ENCODE data around the gene MFAP4. TPM values are rescaled to one million over a fixed set of nuclear protein-coding genes. Genes with fewer than 3 reads are reported as not detected.
A peak's percentile ranks its signal among the peaks of the same experiment; 100 is the strongest.
"Not testable (repeated sequence)": the region's sequence is repeated elsewhere in the genome, so short reads cannot be mapped to it uniquely, and the experiment has no call there.

Gene MFAP4
- total RNA-seq, 1 experiment from 2014 or later = 0.69 TPM

DNA sequence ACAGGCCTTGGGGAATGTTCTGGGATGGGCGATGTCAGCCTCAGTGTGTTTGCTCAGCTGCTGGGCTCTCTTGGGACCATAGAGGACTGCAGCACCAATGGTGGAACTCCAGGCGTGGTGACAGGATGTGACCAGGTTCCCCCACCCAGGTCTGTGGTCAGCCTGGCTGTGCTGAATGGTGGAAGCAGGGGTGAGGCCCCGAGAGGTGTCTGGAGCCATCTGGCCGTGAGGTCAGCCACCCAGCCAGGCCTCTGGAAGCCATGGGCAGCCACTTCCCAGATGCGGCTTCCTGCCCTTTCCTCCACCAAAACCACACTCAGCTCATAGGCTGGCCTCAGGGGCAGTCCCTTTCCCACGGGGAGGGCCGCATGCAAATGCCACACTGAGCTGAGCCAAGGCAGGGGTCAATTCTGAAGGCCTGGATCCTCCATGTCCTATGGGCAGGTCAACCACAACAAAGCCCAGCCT lies 16.5 kb downstream of the MFAP4 start:
- no peak for DNase-seq (ENCODE audit: low read depth)

DNA sequence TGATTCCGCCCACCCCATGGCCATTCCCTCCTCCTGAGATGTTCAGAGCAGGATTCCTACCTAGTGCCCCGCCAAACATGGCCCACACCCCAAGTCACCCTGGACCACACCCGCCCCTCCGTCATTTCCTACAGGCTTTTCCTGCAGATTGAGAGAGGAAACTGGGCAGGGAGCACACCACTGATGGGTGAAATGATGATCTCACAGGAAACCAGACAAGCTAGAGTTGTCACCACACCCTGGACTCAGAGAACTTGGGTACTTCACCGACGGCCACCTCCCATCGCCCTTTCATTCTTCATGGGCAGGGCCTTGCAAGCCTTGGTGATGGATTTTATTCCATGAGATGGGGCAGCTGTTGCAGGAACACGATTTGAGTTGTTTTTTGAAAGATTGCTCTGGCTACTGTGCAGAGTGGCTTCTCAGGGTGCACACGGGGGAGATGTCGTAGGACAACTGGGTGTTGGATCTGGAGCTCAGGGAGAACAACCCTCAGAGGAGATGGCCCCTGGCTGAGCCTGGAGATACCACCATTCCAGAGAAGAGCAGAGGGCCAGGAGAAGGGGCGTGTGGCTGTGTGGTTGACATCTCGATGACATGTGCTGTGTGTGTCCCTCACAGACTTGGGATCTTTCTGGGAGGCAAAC lies 17.0 kb downstream of the MFAP4 start:
- no peak for DNase-seq (ENCODE audit: low read depth)

DNA sequence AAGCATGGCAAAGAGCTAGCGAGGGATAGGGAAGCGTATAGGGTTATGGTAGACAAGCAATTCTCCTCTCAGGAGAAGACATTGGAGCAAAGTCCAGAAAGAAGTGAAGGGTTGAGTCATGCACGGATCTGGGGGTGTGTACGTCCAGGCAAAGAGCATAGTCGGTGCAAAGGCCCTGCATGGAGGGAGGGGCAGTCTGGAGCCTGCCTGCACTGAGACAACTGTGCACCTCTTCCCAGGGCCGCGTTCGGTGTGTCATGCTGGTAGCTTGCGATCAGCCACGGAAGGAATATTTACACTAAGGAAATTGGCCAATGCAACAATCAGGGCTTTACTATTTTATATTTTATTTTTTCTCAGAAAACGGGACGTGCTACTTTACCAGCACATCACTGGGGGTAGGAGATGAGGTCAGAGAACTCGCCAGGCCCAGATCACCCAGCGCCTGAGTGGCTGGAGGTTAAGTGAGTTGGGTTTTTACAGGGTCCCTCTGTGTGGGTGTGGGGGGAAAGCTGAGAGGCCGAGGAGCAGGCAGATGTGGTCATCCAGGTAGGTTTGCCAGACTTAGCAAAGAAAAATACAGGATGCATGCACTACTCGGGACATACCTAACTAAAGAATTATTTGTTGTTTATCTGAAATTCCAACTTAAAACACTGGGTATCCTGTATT lies 17.7 kb downstream of the MFAP4 start:
- DNase-seq (ENCODE audit: low read depth) = no peak

DNA sequence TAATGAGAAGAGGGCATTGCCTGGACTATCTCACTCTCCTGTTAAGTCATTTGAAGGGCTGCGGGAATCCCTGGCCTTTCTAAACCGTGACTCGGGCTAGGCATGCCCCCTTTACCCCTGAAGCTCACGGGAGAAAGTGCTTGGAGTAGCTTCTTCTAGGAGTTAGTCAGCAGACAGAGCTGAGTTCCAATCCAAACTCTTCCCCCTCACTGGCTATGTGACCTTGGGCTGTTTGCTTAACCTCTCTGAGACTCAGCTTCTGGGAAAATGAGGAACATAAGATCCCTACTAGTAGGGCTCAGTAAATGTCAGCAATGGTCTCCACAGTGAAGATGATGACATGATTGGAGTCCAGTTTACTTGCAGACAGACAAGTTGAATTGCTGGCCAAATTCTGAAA lies 18.8 kb downstream of the MFAP4 start:
- DNase-seq (ENCODE audit: low read depth) = no peak

DNA sequence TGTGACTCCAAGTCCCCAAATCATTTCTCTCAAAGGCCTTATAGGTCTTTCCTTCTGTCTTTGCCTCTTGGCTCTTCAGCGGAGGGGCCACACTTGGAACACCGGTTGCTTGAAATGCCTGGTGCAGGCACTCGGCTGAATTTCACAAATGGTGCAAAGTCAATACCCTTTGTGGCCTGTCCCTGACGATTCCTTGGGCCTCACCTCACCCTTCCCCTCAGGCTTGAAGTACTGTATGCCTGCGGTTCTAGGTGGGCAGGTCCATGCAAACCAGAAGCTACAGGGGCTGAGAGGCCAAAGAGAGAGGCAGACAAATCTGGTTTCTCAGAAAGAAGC lies 20.4 kb downstream of the MFAP4 start:
- DNase-seq (ENCODE audit: low read depth) = no peak

DNA sequence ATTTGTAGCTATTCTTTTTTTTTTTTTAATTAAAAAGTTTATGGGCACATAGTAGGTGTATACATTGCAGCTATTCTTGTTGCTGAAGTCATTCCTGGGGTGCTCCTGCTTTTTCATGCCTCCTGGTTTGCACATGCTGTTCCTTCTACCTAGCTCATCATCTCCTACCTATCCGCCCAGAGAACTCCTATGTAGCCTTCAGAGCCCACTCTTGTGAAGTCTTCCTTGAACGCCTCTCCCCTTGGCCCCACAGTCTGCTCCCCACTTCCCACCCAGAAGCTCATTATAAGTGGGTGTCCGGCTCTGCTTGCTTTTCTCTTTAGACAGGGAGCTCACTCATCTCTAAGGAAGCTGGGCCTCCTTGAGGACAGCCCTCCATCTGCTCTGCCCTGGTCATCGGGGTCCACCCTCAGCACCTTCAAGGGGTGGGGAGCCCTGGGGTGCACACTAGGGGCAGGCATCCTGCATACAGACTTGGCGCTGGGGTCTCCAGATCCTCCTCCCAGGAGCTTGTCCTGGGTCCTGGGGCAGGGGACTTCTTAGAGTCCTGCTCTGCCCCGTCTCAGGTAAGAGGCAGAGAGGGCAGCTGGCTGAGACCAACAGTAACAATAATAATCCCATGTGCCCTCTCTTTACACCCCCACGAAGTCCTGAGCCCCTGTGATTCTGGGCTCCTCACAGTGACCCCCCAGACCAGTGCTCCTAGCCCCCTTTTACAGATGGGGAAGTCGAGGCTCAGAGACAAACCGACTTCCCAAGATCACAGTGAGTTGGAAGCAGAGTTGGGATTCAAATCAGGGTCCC lies 21.0 kb downstream of the MFAP4 start:
- DNase-seq (ENCODE audit: low read depth) = no peak

DNA sequence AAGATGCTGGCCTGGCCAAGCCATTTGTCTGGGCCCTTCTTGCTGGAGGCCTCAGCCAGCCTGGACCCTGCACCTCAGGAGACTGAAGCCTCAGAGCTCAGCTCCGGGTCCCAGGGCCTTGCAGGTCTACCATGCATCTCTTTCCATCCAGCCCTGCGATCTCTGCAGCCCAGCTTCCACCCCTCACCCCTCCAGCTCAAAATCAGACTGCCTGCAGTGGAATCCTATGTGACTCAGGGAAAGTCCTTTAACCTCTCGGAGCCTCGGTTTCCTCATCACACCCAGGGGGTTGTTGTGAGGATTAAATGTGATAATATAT lies 21.5 kb downstream of the MFAP4 start:
- no peak for DNase-seq (ENCODE audit: low read depth)

DNA sequence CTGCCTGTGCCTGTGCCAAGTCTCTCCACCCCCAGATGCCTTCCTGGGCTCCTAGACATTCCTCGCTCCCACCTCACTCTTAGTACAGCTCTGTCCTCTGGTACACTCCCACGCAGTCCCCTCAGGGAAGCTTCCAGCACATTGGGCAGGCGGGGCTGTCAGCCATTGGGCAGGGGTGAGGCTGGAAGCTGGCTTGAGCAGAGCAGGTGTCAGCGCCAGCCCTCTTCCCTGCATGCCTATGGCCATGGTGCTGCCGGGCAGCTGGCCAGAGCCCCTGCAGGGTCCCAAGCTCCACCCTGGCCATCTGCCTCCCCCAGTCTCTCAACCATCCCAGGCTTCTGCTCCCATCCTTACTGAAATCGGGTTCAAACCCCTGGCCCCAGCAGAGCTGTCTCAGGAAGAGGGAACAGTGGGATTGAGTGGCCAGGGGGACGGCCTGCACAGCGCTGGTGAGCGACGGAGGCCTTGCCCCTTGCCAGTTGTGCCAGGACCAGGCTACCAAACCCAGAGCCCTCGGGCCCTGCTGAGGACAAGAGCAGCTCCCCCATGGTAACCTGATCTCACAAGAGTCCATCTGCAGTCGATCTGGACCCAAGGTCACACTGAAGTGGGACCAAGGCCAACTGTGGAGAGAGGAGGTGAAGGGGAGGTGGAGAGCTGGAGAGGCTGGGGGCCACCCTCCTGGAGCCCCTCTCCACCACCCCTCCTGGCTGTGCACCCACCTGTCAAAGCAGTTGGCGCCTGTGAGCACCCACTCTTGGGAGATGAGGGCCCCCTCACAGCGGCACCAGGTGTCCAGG lies 22.1 kb downstream of the MFAP4 start:
- no peak for DNase-seq (ENCODE audit: low read depth)

DNA sequence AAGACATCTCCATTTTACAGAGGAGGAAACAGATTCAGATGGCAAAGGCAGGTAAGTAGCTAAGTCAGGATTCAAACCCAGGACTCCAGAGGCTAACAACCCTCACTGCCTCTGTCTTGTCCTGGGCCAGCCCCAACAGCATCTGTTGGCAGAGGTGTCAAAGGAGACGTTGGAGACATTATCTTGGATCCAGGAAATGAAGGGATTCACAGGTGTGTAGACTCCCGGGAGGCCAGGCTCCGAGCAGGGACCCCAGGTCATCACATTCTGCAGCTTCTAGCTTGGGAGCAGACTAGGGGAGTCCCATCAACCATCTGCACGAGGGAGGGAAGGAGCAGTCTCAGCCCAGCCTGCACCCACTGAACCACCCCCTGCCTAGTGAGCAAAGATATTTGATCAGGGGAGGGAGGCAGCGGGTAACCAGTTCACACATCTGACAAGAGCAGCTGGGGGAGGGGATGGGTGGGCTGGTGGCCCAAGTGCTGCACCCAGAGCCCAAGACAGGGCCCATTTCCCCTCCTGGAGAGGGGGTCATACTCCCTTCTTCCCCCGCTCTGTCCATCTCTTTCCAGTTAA lies 23.4 kb downstream of the MFAP4 start:
- no peak for DNase-seq (ENCODE audit: low read depth)

DNA sequence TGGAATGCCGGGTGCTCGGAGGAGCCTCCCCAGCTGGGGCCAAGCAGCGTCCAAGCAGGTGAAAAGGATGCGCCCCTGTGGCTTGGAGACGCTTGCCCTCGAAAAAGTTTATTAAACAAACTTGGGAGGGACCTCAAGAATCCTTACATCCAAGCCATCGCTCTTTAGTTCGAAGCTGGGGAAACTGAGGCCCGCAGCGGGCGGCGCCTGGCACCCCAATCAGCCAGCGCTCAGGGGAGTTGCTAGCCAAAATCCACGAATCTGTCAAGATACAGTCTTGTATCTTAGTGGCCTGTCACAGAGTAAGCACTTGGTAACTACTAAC lies 23.9 kb downstream of the MFAP4 start:
- no peak for DNase-seq (ENCODE audit: low read depth)

DNA sequence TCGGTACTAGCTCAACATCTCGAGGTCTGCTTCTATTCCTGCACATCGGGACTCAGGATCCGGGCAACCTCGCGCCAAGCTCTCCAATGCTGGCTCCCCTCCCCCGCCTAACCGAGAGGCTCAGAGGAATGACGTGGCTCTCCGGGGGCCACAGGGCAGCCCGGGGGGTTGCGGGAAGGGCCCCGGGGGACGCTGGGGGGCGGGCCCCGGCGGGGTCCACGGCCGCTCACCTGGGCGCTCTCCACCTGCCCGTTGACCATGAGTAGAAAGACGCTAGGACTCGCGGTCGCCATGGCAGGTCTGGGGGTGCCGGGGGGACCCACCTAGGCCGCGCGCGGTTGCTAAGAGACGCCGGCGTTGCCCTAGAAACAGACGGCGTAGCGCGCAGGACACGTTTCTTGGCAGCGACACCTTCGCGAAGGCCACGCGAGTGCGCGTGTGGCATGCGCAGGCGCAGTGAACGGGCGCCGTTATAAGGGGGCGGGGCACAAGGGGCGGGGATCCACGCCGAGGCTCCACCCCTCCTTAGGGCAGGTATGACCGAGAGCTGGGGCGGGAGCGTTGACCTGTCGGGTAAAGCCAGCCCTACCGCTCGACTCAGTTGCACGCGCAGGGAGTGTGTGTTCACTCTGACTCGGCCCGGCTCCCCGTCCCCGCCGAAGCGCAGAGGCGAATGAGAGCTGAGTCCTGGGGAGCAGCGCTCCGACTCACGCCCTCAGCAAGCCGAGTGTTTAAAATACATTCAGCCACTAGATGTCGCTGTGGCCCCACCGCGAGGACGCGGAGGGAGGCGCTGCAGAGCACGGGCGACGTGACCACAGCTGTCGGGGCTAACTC lies 24.5 kb downstream of the MFAP4 start, which contains the start of gene B9D1:
TSS of gene B9D1 (minus strand) at position 447 of the 837 bp plus-strand sequence. CDS start at position 293, 154 bp downstream.
- DNase-seq (ENCODE audit: low read depth) = peak; percentile 93

DNA sequence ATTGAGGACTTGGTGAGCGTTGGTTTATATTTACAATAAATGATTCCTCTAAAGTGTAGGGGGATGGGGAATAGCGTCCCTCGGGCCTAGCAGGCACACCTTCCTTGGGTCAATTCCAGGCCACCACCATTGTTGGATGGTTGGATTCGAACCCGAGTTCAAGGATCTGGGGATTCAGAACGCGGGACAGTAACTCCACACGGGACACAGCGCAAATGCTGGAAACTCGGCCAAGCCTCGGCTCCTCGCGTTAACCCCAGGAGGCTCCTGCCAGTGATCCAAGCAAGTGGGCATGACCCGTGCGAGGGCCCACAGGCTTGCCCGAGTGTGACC lies 25.1 kb downstream of the MFAP4 start:
- DNase-seq (ENCODE audit: low read depth) = no peak

DNA sequence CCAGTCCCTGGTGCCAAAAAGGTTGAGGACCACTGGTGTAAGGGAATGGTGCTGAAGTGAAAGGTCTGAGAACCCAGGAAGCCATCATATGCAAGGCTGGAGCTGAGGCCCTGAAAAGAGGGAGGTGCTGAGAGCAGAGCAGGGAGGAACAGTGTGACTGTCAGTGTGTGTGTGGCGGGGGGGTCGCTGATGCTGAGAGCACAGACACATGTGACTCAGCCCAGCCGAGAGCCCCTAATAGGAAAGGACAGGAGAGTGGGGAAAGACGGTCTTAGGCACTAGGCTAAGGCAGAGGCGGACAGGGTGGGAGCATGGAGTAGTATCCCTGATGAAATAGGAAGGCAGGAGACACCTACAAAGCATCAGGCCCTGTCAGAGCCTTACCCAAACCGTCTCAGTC lies 25.7 kb downstream of the MFAP4 start:
- no peak for DNase-seq (ENCODE audit: low read depth)

DNA sequence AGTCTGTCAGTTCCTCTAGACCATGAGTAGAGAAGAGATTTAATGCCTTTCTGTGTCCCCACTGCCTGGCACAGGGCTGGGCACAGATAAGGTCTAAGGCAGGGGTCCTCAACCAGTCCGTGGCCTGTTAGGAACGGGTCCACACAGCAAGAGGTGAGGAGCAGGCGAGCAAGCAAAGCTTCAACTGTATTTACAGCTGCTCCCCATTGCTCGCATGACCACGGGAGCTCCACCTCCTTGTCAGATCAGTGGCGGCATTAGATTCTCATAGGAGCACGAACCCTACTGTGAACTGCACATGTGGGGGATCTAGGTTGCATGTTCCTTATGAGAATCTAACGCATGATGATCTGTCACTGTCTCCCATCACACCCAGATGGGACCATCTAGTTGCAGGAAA lies 26.2 kb downstream of the MFAP4 start:
- DNase-seq (ENCODE audit: low read depth) = no peak

DNA sequence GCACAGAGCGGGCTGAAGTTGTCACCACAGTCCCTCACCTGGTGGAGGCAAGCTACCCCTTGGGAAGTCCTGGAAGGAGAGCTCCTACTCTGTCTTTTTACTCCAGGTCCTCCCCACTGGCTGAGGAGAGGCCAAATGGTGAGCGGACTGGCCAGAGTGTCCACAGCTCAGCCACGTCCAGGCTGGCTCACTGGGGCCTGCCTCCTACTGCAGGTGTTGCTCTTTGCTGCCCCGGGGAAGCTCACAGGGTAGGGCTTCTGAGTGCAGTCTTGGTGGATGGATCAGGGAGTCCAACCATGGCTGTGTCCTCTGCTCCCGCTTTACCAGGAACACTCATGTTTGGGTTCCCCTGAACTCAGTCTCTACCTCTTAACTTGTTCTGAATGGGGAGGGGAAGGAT lies 27.1 kb downstream of the MFAP4 start:
- no peak for DNase-seq (ENCODE audit: low read depth)

DNA sequence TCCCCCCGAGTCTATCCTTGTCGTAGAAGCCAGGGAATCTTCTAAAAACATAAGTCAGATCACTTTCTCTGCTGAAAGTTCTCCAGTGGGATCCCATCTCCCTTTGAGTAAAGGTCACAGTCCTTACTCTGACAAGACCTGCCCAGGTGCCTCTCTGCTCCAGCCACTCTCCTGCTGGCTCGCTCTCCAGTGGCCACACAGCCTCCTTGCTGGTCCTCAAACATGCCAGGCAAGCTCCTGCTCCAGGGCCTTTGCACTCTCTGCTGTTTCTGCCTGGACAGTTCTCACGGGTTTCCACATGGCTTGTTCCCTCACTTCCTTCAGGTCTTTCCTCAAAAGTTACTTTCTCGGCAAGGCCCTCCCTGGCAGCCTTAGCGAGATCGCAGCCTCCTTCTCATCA lies 27.8 kb downstream of the MFAP4 start:
- no peak for DNase-seq (ENCODE audit: low read depth)

DNA sequence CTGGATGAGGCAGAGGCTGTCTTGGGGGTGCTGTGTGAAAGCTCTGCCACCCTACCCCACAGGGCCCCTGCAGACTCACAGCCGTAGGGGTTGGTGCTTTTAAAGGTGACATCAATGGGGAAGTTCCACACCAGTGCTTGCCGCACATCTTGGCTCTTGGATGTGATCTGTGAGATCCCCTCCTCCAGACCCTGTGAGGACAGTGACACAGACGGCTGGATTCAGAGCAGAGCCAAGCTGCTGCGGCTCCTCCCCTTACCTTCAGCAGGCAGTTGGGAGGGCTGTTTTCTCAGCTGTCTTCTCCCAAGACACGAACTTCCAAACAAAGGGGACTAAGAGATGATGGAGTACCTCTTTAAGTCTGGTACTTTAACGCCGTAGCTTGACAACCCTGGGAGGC lies 29.2 kb downstream of the MFAP4 start:
- DNase-seq (ENCODE audit: low read depth) = no peak

DNA sequence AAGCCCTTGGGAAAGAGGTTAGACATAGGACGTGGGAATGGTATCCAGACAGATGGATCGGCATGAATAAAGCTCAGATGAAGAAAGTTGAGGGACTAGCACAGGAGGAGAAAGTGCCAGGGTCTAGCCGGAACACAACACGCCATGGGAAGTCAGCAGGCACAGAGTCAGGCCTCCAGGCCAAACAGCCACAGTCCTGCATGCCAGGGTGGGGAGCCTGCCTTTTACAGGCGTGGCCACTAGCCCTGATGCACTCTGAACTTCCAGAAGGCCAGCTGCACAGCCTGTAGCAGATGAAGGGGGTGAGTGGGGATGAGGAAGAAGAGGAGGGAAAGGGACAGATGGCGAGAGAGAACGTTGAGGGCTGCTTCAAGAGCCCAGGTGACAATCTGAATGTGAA lies 29.6 kb downstream of the MFAP4 start:
- no peak for DNase-seq (ENCODE audit: low read depth)

DNA sequence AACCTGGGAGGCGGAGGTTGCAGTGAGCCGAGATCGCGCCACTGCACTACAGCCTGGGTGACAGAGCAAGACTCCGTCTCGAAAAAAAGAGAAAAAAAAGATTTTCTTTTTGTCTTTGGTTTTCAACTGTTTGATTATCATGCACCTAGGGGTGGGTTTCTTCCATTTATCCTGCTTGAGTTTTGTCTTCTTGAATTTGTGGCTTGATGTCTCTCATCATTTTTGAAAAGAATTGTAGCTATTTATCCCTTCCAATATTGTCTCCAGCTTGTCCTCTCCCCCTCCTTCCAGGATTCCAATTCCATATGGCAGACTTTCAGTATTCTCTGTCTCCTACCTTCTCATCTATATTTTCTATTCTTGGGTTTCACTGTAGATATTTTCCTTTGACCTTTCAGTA lies 32.2 kb downstream of the MFAP4 start:
- DNase-seq (ENCODE audit: low read depth) = no peak

DNA sequence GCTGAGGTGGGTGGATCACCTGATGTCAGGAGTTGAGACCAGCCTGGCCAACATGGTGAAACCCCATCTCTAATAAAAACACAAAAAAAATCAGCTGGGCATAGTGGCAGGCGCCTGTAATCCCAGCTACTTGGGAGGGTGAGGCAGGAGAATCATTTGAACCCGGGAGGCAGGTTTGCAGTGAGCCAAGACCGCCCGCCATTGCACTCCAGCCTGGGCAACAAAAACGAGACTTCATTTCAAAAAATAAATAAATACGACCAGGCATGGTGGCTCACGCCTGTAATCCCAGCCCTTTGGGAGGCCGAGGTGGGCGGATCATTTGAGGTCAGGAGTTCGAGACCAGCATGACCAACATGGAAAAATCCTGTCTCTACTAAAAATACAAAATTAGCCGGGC lies 33.6 kb downstream of the MFAP4 start:
- not testable (repeated sequence) for DNase-seq (ENCODE audit: low read depth)

DNA sequence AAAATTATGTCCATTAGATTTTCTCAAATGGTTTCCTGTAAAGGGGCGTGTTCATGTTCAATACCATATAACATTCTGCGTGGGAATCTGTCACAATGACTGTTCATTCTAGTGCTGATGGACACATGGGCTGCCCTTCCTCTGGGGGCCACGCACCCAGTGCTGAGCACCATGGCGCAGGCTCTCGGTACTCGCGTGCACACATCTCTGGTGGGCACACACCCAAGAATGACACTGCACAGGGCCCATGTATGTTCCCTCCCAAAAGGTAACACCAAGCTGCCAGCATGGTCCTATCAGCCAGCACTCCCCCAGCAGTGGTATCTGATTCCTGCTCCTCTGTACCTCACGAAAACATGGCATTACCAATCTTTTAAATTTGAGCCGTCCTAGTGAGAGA lies 38.2 kb downstream of the MFAP4 start:
- no peak for DNase-seq (ENCODE audit: low read depth)

Data from Daoy (cell line).